ENCODE measurements around the gene SLC4A1AP. TPM values are rescaled to one million over a fixed set of nuclear protein-coding genes. Genes with fewer than 3 reads are reported as not detected.
A peak's percentile ranks its signal among the peaks of the same experiment; 100 is the strongest.
"Not testable (repeated sequence)": the region's sequence is repeated elsewhere in the genome, so short reads cannot be mapped to it uniquely, and the experiment has no call there.

The SLC4A1AP gene
- total and polyA plus RNA-seq, 12 donors: 13.0 to 41.1 (median 22.3) TPM

- H3K27ac ChIP-seq: peak overlapping the region in 3 of 5 donors; percentile 76 to 87 (median 86)
- TF ChIP-seq POLR2A (IDR thresholded peaks at IDR 0.05) (peak in 1 of 2 donors; percentile 16), CTCF (IDR thresholded peaks at IDR 0.05) (peak; percentile 98 to 100 (median 98))
These were observed 19.8 kb downstream of the SLC4A1AP start for GRCh38 chr2:27683390-27684071.

DNA sequence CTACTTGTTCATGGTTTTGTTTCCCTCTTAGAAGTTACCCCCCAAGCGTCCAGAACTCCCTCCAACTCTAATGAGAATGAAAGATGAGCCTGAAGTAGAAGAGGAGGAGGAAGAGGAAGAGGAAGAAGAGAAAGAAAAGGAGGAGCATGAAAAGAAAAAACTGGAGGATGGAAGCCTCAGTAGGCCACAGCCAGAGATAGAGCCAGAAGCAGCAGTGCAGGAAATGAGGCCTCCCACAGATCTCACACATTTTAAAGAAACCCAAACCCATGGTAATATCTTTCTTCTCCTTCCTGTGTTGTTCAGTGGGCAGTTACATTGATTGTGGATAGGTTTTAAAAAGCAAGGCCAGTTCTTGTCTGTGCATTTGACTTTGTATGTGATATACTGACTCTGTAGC is 21.3 kb downstream of the SLC4A1AP start:
- peaks cover 8 to 20% of the 10 kb centered on the region in 2 donors for H3K4me1 ChIP-seq (replicated peaks in 1 of 2)
- peaks cover 0 to 51% of the 10 kb centered on the region in 2 donors for H3K36me3 ChIP-seq (replicated peaks in 1 of 2)
- H3K4me3 ChIP-seq; DNase-seq; H3K27ac ChIP-seq; intact Hi-C loops (cut with DNase I); H3K9me3 ChIP-seq (replicated peaks in 1 of 3); H3K27me3 ChIP-seq: not testable (repeated sequence)
- WGBS, 4 donors: 81 to 100% (median 89%) methylated on average over 1 of the region's 1 CpG

More at GRCh38 chr2:27683390-27684071, 19.8 kb downstream of the SLC4A1AP start:
- WGBS, 4 donors: 30 to 34% (median 33%) methylated on average over 9 of the region's 9 CpGs
- Histone ChIP-seq H3K27me3 (no peaks in the 10 kb centered on the region), H3K9me3 (replicated peaks in 1 of 3) (no peaks in the 10 kb centered on the region), H3K4me3 (no peak overlapping the region), H3K36me3 (replicated peaks in 1 of 2) (peaks cover 0 to 54% of the 10 kb centered on the region in 2 donors), H3K4me1 (replicated peaks in 1 of 2) (peaks cover 8 to 20% of the 10 kb centered on the region in 2 donors)
- DNase-seq: peak; percentile 82 to 95 (median 86)
- intact Hi-C loops (cut with DNase I): no loop called here

GRCh38 chr2:27685577-27685976 is 21.9 kb downstream of the SLC4A1AP start:
- no peak overlapping the region for H3K4me3 ChIP-seq
- no peak overlapping the region for H3K27ac ChIP-seq
- intact Hi-C loops (cut with DNase I): no loop called here
- no peaks in the 10 kb centered on the region for H3K9me3 ChIP-seq (replicated peaks in 1 of 3)
- TF ChIP-seq POLR2A (IDR thresholded peaks at IDR 0.05) (no peak), CTCF (IDR thresholded peaks at IDR 0.05) (no peak)
- 91 to 97% (median 95%) methylated on average over 3 of the region's 3 CpGs for WGBS, 4 donors
- peaks cover 8 to 20% of the 10 kb centered on the region in 2 donors for H3K4me1 ChIP-seq (replicated peaks in 1 of 2)
- H3K36me3 ChIP-seq (replicated peaks in 1 of 2): peaks cover 0 to 49% of the 10 kb centered on the region in 2 donors
- no peak for DNase-seq
- no peaks in the 10 kb centered on the region for H3K27me3 ChIP-seq

DNA sequence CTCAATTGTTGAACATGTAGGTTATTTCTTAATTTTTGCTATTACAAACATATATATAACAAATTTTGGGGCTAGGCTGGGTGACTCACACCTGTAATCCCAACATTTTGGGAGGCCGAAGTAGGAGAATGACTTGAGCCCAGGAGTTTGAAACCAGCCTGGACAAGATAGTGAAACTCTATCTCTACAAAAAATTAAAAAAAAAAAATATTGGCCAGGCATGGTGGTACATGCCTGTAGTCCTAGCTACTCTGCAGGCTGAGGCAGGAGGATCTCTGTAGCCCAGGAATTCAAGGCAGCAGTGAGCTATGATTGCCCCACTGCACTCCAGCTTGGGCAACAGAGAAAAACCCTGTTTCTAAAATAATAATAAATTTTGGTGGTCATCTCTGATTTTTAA is 23.5 kb downstream of the SLC4A1AP start:
- Histone ChIP-seq H3K4me1 (replicated peaks in 1 of 2) (peaks cover 8 to 12% of the 10 kb centered on the region in 2 donors), H3K36me3 (replicated peaks in 1 of 2) (peaks cover 0 to 49% of the 10 kb centered on the region in 2 donors), H3K4me3 (no peak overlapping the region), H3K9me3 (replicated peaks in 1 of 3) (no peaks in the 10 kb centered on the region), H3K27me3 (no peaks in the 10 kb centered on the region), H3K27ac (no peak overlapping the region)
- no peak for DNase-seq
- intact Hi-C loops (cut with DNase I): no loop called here
- TF ChIP-seq CTCF (IDR thresholded peaks at IDR 0.05) (no peak), POLR2A (IDR thresholded peaks at IDR 0.05) (no peak)
- WGBS, 4 donors: 88 to 100% (median 99%) methylated on average over 1 of the region's 1 CpG

- intact Hi-C loops (cut with DNase I): no loop called here
- TF ChIP-seq POLR2A (IDR thresholded peaks at IDR 0.05) (no peak), CTCF (IDR thresholded peaks at IDR 0.05) (no peak)
- 94 to 96% (median 95%) methylated on average over 2 of the region's 2 CpGs for WGBS, 4 donors
- H3K36me3 ChIP-seq (replicated peaks in 1 of 2): peaks cover 0 to 64% of the 10 kb centered on the region in 2 donors
- no peak overlapping the region for H3K4me3 ChIP-seq
- no peak overlapping the region for H3K27ac ChIP-seq
- DNase-seq: no peak
- no peaks in the 10 kb centered on the region for H3K9me3 ChIP-seq (replicated peaks in 1 of 3)
- H3K27me3 ChIP-seq: no peaks in the 10 kb centered on the region
- no peaks in the 10 kb centered on the region for H3K4me1 ChIP-seq (replicated peaks in 1 of 2)
These were observed 25.7 kb downstream of the SLC4A1AP start for GRCh38 chr2:27689424-27689823.

Measured in adrenal gland (tissue), 12 donors.